SK-N-SH (cell line): Measurements from ENCODE around the gene DHRSX.

ENCODE experiments used
- CTCF ChIP-seq: fragments of 200-600 bp; sonication (generic); IDR thresholded peaks from 2 replicates; pipeline ENCODE4 v1.6.1; 2017; ENCODE audit warnings: antibody characterized with exemption, mild to moderate bottlenecking, moderate library complexity
- GABPA ChIP-seq: IDR thresholded peaks from 2 replicates; pipeline ENCODE4 v1.4.0; 2012; ENCODE audit warnings: low read depth, mild to moderate bottlenecking
- JUND ChIP-seq: IDR thresholded peaks from 2 replicates; pipeline ENCODE4 v1.4.0; 2012
- MAX ChIP-seq: IDR thresholded peaks from 2 replicates; pipeline ENCODE4 v1.4.0; 2012; ENCODE audit warnings: low read depth
- RFX5 ChIP-seq: IDR thresholded peaks from 2 replicates; pipeline ENCODE4 v1.6.1; 2012; ENCODE audit warnings: mild to moderate bottlenecking, improper control_type of control experiment, low read length
- TAF1 ChIP-seq: IDR thresholded peaks from 2 replicates; pipeline ENCODE4 v1.6.1; 2012; ENCODE audit warnings: low read depth, mild to moderate bottlenecking, low read length, moderate library complexity, borderline replicate concordance
- TCF12 ChIP-seq: IDR thresholded peaks from 2 replicates; pipeline ENCODE4 v1.4.0; 2012
- TF ChIP-seq, protein P1 (sequence below): fragments of 150-350 bp; IDR thresholded peaks from 2 replicates; pipeline ENCODE4 v1.6.1; 2017; ENCODE audit warnings: antibody characterized with exemption, low read length, low read depth, borderline replicate concordance

DNA sequence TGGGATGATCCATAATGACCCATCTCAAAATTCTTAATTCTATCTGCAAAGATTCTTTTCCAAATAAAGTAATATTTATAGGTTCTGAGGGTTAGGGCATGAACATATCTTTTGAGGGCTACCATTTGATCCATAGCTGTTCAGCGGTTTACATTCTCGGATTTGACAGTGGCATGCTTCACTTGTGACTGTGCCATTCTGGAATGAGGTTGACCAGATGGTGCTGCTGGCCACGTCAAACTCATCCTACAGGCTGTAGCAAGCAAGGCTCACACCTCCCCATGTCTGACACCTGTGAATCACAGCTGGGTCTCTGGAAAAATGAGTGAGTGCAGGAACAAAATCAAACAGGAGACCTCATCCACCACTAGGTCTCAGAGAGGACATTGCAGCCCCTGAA lies 280.5 kb downstream of the DHRSX start:
- TF ChIP-seq CTCF (no peak), JUND (no peak), MAX (no peak), TAF1 (no peak), RFX5 (no peak), GABPA (no peak), TCF12 (no peak)
- TF ChIP-seq, protein P1, sequence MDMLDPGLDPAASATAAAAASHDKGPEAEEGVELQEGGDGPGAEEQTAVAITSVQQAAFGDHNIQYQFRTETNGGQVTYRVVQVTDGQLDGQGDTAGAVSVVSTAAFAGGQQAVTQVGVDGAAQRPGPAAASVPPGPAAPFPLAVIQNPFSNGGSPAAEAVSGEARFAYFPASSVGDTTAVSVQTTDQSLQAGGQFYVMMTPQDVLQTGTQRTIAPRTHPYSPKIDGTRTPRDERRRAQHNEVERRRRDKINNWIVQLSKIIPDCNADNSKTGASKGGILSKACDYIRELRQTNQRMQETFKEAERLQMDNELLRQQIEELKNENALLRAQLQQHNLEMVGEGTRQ, result no peak
